ENCODE measurements around the gene KRTAP10-6.

GRCh38 chr21:44618504-44618903, 26.2 kb upstream of the KRTAP10-6 start:
- no peak for TF ChIP-seq CTCF (IDR thresholded peaks at IDR 0.05; ENCODE audit: low read depth, low read length)
- TF ChIP-seq POLR2A (IDR thresholded peaks at IDR 0.05; ENCODE audit: extremely low read depth, insufficient read length): no peak
- TF ChIP-seq MYC (IDR thresholded peaks at IDR 0.05; ENCODE audit: low read depth, low read length): no peak
- TF ChIP-seq MAX (IDR thresholded peaks at IDR 0.05; ENCODE audit: low read depth, low read length): no peak

Data from NB4 (cell line).